ENCODE results near the gene ALOX5AP.

GRCh38 chr13:30796631-30797601 lies 61.6 kb downstream of the ALOX5AP start:
- no peak for TF ChIP-seq POLR2A (IDR thresholded peaks at IDR 0.05)
- TF ChIP-seq, protein P1, sequence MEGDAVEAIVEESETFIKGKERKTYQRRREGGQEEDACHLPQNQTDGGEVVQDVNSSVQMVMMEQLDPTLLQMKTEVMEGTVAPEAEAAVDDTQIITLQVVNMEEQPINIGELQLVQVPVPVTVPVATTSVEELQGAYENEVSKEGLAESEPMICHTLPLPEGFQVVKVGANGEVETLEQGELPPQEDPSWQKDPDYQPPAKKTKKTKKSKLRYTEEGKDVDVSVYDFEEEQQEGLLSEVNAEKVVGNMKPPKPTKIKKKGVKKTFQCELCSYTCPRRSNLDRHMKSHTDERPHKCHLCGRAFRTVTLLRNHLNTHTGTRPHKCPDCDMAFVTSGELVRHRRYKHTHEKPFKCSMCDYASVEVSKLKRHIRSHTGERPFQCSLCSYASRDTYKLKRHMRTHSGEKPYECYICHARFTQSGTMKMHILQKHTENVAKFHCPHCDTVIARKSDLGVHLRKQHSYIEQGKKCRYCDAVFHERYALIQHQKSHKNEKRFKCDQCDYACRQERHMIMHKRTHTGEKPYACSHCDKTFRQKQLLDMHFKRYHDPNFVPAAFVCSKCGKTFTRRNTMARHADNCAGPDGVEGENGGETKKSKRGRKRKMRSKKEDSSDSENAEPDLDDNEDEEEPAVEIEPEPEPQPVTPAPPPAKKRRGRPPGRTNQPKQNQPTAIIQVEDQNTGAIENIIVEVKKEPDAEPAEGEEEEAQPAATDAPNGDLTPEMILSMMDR (IDR thresholded peaks at IDR 0.05), result no peak
- no peak for TF ChIP-seq EP300 (IDR thresholded peaks at IDR 0.05)

Measured in upper lobe of left lung (tissue), 4 donors.